ENCODE data around the gene PPP1R14D.

GRCh38 chr15:40826423-40827075 lies 2.0 kb downstream of the PPP1R14D start:
- no peak for TF ChIP-seq CTCF (IDR thresholded peaks at IDR 0.05)
- no peak for TF ChIP-seq ZFX (IDR thresholded peaks at IDR 0.05; ENCODE audit: borderline replicate concordance)

Measured in 22Rv1 (cell line).